Retina (tissue), 1 donor: ENCODE data around the gene SNRPD3.

Experiments used
- DNase-seq: peaks from one replicate; pipeline ENCODE4 v3.0.0-alpha.2; 2016

SNRPD3 gene

DNA sequence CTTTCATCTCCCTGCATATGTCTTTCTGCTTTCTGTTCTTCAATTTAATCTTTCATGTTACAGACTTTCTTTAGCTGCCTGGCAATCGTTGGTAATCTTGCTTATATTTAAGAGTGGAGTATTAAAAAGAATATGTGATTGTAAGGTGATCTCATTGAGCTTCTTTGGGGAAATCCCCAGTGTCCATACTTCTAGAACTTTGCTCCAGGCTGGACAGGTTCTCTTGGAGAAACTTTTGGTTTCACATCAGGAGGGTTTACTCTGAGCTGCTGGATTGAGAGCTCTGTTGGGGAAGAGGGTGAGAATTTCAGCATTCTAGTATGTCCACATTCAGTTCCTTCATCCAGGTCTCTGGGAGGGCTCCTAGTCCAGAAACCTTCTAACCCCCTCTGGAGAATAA lies 21.0 kb downstream of the SNRPD3 start:
- no peak for DNase-seq

DNA sequence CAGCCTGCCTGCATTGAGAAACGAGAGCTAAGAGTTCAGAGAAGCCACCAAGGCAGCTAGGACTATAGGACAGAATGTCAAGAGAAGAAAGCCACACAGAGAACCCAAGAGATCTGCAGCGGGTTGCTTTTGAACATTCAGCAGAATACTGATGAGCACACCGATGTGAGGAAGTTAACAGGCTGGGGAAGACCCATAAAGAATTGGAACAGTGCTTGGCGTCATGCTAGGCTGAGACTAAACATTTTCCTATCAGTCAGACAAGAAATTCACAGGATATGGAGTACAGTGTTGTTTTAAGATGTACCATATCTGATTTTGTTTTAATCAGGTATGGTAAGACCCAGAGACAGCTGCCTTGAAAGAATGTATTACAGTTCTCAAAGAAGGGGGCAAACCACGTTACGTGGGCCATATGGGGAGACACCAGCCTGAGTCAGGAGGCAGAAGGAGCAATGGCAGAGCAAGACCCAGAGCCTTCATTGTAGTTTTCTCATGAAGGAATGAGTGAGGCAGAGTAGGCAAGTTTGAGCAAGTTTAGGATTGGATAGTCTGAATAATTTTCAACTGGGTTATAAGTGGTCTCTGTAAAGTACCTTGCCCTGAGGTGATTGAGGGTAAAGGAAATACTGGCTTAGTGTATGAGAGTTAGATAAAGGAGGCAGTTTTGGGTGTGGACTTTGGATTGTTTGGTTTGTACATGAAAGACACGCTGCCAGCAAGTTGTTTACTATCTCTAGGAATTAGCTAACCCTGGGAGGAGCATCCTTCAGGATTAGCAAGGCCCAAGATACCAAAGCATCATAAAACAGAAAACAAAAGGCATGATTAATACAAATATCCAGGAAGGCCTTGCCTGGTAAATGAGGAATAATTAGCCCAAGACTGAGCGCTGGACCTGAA lies 22.8 kb downstream of the SNRPD3 start:
- DNase-seq, result no peak

DNA sequence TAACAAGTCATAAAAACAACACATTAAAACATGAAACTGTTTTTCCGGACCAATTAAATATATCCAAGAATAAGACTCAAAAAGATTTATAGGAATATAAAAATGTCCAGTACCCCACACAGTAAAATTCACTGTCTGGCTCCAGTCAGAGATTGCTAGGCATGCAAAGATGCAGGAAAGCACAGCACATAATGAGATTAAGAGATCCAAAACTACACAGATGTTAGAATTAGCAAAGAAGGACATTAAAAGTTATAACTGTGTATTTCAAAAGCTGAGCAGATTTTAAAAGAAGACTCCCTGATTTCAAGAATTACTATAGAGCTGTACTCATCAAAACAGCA lies 23.4 kb downstream of the SNRPD3 start:
- no peak for DNase-seq

DNA sequence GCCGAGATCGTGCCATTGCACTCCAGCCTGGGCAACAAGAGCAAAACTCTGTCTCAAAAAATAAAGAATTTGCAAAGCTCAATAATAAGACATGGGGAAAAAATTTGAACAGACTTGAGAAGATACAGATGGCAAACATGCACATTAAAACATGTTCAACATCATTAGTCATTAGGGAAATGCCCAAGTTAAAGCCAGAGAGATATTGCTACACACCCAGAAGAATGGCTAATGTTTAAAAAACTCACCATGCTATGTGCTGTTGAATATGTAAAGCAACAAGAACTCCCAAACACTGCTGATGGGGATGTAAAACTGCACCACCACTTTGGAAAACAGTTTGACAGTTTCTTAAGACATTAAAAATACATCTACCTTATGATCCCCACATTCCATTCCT lies 24.5 kb downstream of the SNRPD3 start:
- DNase-seq, result no peak

DNA sequence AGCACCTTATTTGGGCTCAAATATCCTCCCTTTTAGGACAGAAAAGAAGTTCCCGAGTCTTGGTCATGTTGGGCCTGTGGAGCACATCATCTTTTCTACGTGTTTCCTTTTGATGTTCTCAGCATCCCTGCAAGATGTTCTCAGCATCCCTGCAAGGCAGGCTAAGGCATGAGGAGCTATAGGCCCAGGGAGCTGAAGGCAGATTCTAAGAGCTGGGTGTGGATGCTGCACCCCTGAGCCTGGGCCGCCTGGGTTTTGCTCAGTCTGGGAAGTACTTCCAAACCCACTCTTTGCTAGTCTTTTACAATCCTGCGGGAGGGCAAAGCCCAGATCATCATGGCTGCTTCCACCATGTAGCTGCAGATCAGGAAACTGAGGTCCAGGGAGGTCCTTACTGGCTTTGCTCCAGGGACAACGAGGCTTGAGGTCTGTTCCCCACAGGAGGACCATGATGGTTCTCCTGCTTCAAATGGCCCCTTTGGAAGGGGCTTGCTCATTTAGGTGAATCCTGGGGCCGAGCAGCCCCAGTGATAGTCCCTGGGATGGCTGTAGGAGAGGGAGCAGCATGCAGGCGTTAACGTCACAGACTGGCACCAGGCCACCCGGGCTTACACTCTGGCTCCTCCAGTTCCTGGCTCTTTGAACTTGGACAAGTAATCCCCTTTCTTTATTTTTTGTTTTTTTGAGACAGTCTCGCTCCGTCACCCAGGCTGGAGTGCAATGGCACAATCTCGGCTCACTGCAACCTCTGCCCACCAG lies 26.4 kb downstream of the SNRPD3 start:
- DNase-seq, result no peak

DNA sequence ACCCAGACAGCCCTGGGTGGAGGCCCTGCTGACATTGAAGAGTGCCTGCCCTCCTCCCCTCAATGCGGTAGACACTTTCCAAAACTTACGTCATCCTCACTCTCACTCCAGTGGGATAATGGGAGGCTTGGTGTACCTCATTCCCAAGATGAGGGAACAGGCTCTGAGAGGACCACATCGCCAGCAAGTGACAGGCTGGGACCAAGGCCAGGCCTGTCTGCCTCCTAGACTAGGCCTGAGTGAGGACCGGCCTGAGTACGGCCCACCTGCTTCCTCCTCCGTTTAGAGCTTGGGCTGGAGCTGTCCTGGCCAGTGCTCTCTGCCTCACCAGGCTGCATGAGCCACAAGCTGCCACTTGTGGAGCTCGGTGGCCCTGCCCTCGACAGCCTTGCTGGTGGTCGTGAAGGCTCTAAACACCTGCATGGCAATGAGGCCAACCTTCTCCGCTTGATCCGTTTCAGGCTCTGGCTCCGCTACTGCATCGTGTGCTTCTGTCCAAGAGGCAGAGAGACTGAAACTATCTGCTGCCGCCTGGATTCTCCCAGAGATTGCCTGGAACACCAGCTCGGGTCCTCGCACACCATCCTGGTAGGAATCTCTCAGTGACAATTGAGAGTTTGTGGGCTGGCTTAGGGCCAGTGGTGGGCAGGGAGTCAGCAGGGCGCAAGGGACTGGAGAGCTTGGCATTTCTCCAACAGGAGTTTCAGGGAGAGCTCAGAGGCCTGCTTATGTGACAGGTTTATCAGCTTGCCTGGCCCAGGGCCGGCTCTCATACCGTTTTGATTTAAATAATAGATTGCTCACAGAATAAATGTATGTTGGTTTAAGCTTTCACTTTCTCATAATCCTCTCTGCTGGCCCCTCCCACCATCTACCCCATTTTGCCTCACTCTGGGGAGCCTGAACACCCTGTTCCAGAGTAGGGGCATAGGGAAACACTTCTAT lies 27.7 kb downstream of the SNRPD3 start:
- DNase-seq, result no peak

DNA sequence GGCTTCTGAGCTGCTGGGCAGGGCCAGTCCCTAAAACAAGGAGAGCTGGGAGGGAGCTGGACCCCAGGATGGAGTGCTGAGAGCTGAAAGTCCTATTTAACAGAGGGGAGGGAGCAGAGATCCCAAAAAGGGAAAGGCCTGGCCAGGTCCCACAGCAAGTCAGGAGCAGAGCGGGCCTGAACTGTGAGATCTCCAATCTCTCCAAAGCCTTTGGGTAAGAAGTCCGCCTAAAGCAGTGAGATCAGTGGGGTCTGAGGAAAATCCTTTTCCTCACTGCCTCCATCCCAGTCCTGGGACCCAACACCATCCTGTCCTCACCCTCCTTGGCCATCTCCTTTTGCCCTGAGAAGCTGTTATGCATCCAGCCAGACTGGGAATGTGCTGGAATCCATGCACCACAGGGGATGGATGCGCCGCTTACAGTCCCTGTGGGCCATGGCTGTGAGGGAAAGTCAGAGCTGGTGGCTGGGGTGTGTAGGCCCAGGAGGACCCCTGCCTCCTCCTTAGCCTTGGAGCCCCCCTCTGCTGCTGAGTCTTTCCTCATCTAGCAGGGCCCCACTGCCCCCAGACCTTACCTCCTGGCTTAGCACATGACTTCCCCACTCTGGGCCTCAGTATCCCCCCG lies 28.5 kb downstream of the SNRPD3 start:
- DNase-seq, result no peak

DNA sequence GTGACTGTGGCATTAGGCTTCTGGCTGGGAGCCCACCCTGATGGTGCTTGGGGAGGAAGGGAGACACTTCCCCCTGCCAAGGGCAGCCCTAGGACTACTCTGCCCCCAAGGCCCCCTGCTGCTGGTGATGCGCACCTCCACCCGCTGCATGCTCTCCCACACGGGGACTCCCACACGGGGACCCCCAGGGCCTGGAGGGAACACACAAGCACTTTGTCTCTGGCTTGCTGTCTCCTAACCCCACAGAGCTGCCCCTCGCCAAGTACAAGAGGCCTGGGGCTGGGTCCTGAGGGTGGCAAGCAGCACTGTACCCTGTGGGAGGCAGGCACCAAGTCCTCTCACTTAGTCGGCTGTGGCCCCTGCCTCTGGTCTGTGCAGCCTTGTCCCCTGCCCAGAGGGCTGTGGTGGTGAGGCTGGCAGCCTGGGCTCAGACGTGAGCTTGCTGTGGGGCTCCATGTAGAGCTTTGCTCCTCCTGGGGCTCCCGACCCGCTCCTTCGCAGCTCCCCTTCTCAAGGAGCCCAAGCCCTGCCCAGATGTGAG lies 29.1 kb downstream of the SNRPD3 start:
- no peak for DNase-seq

DNA sequence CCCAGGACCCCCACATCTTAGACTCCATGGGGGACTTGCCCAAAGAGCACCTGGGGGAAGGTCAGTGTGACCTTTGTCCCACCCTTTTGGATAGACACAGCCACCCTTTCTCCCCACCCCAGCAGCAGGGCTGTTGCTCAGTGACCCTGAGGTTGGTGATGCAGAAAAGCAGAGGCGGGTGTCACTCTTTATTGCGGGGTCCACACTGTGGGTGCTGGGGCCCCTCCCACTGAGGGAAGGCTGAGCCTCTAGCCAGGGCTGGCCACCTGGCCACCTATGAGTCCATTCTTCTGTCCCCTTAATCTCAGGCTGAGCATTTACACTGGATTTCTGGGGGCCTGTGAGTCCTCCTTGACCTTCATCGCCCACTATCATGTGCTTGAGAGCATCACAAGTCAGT lies 29.7 kb downstream of the SNRPD3 start:
- no peak for DNase-seq

DNA sequence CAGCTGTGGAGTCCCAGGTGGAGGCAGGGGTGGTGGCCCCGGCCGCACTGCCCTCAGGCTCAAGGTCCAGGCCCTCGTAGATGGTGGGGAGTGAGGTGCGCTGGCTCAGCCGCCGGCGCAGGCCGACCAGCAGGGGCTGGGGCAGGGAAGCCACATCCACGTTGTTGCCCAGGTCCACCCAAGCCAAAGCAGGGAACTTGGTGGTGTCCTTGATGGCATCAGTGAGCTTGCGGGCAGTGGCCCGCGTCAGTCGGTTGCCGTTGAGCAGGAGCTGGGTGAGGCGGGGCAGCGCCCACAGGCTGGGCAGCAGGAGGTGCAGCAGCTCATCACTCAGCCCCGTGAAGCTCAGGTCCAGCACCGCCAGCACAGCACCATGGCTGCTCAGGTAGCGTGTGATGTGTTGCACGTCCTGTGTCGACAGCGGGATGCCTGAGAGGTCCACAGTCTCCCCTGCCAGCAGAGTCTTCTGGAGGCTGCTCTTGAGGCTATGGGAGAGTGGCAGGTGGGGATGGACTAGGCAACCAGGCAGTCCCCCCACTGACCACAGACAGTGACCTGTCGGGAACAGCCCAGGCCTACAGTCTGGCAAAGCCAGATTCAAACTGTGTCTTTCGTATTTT lies 30.2 kb downstream of the SNRPD3 start:
- no peak for DNase-seq

DNA sequence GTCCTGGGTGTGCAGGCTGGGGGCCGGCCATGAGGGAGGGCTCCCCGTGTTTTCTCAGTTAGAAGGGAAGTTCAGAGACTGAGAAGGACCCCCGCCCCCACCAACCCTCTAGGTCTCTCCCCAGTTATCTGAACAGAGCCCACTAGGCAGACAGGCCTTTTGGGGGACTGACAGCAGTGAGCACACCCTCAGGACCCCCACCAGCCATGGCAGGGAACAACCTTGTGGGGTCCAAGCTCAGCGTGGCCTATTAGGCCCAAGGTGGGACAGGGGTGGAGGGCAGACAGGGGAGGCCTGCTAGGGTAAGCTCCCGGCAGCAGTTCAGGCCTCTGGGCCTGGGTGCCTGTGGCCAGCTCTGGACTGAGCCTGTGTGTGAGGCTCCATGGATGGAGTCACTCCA lies 31.5 kb downstream of the SNRPD3 start:
- no peak for DNase-seq

DNA sequence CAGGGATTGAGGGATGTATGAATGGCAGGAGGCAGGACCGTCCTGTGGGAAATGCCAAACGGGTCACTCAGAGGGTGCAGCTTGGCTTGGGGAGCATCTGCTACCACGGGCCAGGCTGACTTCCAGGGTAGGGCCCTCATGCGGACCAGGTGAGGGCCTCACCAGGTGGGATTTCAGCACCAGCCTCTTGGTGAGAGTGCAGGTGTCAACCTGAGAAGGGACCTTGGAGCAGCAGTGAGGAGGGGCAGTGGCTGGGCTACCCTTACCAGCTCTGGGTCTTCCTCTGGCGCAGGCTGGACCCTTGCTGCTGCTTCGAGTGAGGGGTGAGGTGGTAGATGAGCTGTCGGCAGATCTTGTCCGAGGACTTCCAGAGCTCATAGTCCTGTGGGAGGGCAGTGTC lies 32.1 kb downstream of the SNRPD3 start:
- no peak for DNase-seq

DNA sequence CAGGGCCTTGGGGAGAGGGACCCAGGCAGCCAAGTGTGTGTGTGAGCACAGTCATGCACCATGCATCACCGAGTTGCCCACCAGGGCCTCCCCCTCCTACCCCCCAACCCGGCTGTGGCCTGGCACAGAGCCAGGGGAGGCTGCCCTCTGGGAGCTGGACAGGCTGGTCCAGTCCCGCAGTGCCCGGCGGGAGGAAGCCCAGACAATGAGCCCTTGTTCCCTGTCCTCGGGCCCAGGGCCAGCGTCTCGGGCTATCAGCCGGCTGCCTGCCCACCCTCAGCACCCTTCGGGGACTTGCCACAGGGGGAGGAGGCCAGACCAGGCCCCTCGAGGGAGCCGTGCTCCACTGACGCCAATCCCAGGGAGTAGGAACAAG lies 32.6 kb downstream of the SNRPD3 start:
- no peak for DNase-seq

DNA sequence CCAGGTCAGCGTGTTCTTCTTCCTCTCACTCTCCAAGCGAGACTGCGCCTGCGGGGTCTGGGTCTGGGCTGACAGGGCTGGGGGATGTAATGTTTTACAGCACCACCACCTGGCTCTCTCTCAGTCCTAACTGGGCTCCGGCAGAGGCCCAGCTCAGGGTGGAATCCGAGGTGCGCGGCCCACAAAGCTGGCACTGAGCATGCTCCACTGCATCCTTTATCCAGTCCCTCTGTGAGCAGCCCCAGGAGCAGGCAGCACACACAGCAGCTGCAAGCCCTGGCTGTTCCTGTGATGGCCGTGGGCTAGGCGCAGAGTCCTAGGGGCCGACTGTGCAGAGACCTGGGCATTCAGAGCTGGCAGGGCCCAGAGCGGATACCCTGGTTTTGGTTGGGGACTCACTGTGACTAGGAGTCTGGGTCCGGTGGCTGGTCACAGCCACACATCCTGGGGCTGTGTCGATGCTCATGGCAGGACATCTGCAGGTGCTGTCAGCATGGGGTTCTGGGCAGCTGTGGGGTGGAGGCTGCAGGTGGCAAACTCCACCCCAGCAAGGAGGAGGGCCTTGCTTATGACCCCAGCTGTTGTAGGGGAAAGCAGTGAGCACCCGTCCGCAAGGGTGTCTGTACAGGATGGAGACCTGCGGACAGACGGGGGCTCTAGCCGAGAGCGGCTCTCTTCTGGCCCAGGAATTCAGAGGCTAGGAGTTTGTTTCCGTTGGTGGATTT lies 33.1 kb downstream of the SNRPD3 start:
- peak; percentile 49 for DNase-seq

DNA sequence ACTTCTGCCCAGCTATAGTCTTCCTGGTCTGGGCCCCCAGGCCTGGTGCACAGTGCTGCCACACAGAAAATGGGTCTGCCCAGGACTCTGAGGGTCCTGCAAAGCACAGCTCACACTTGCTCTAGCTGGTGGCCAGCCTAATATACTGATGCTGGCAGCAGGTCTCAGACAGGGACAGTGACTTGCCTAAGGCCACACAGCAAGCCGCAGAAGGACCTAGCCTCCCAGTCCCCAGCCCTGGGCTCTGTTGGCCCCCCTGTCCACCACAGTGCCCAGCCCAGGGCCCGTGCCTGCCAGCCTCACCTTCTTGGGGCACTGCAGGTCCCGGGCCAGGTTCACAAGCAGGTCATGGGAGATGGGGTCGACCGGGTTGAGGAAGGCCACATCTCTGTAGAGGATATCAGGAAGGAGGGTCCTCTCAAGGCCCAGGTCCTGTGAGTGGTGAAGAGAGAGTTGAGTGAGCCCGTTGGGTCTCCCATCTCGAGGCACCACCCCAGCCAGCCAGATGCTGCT lies 33.8 kb downstream of the SNRPD3 start:
- no peak for DNase-seq

DNA sequence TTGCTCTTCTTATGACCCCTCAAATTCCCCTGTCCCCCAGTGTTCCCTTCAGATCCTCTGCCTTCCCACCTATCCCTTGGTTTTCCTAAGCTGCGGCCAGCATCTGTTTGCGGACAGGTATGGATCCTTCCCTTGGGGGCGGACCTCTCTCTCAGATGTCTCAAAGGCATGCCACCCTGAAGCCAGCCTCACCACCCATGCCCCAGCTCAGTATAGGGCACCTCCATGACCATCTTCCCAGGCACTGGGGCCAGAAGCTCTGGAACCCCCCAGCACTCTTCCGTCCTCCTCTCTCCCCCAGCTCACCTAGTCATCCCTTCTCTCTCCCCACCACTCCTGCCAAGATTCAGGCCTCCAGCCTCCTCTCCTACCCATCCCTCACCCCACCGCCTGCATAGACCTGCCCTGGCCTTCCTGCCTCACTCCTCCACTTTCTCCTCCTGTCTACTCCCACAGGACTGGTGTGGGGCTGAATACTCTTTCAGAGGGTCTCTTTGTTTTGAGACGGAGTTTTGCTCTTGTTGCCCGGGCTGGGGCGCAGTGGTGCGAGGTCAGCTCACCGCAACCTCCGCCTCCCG lies 34.9 kb downstream of the SNRPD3 start:
- DNase-seq, result no peak

DNA sequence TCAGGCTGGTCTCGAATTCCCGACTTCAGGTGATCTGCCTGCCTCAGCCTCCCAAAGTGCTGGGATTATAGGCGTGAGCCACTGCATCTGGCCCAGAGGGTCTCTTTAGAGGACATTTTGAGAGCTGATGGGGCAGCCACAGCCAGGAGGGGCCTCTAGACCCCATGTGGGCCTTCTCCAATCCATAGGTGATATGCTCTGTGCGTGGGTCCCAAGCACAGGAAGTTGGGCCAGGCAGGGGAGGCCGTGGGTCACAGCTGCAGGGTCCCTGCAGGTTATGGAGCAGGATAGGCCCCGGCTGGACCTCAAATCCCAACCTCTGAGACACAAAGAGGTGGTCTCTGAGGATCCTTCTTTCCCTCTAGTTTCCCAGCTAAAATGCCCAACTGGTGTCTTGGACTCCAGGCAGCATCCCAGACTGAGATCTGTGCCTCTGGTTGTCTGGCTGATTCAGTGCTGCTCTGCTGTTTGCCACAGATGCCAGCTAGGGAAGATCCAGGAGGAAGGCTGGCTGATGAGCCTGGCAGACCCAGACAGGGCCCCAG lies 35.6 kb downstream of the SNRPD3 start:
- no peak for DNase-seq

DNA sequence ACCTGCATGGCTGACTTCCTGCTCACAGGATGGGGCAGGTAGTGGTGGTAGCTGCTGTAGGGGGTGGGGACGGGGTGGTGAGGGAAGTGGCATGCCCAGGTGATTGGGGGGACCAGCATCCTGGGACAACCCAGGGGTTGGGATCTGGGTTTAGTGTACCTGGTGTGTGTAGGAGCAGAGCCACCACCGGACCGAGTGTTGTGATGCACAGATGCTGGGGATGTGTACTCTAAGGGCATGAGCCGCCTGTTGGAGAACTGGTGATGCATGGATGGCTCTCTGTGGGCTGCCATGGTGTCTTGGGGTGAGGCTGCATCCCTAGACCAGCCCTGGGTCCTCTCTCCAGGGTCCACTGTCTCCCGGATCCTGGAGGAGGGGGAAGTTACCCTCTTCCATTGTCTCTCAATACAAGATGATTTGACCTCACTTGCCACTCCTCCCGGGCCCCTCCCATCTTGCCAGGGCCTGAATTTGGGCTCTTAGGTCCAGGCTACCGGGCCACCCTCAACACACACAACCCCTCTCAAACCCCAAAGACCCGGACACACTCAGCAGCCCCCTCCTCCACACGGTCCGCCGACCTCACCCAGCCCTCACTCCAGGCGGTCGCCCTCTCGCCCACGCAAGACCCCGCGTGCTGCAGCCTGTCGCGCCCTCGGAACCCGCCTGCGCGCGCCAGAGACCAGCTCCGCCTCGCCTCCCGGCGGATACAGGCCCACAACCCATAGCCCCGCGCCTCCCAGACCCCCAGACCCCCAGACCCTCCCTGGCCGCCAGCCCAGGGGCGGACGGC lies 36.5 kb downstream of the SNRPD3 start:
- DNase-seq, result peak; percentile 75

DNA sequence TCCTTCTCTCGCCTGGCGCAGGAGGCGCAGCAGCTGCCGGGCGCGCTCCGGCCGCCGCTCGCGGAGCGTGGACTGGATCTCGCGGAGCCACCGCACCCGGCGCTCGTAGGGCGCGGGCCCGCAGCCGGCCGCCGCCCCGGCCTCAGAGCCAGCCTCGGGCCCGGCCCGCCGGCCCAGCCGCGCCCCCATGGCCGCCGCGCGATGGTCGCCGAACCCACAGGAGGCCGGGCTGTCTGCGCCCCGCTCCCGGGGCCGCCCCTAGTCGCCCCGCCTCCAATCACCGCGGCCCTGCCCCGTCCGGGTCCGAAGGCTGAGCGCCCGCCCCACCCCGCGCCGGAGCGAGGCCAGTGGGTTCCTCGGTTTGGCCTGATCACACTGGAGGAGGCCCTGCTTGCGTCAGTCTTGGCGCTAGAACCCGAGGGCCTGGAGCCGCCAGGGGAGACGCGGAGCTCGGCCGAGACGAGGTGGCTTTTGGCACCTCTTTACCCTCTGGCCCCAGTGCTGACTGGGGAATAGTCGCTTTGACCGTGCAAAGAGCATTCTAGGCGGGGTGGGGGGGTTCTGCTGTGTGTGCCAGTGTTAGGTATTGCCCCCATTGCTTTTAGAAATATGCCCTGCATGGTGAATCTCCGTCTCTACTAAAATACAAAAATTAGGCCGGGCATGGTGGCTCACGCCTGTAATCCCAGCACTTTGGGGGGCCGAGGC lies 37.2 kb downstream of the SNRPD3 start, which contains the start of gene LRRC75B:
TSS of gene LRRC75B (minus strand) at position 223 of the 708 bp plus-strand sequence. CDS start at position 189, 34 bp downstream.
- DNase-seq, result peak; percentile 84
